ENCODE results near the gene MPO.

The MPO gene

GRCh38 chr17:58308985-58309917 lies 28.5 kb upstream of the MPO start:
- no peaks in the 10 kb centered on the region for H3K9me3 Mint-ChIP-seq
- DNase-seq = no peak
- H3K36me3 Mint-ChIP-seq (ENCODE audit: low read depth) = peaks cover 3% of the 10 kb centered on the region
- no peak overlapping the region for H3K4me3 Mint-ChIP-seq
- H3K4me1 Mint-ChIP-seq = peaks cover 24% of the 10 kb centered on the region
- H3K27me3 Mint-ChIP-seq (ENCODE audit: low read depth, poor library complexity) = peaks cover 11% of the 10 kb centered on the region
- H3K27ac Mint-ChIP-seq = no peak overlapping the region
- TF ChIP-seq CTCF (IDR thresholded peaks at IDR 0.05) = no peak

- DNase-seq = no peak
- no peaks in the 10 kb centered on the region for H3K36me3 Mint-ChIP-seq (ENCODE audit: low read depth)
- peaks cover 19% of the 10 kb centered on the region for H3K4me1 Mint-ChIP-seq
- H3K4me3 Mint-ChIP-seq = no peak overlapping the region
- H3K27me3 Mint-ChIP-seq (ENCODE audit: low read depth, poor library complexity) = peaks cover 8% of the 10 kb centered on the region
- H3K9me3 Mint-ChIP-seq = no peaks in the 10 kb centered on the region
- no peak overlapping the region for H3K27ac Mint-ChIP-seq
- peak; percentile 29 for TF ChIP-seq CTCF (IDR thresholded peaks at IDR 0.05)
Measured at GRCh38 chr17:58308173-58308984, 27.6 kb upstream of the MPO start.

DNA sequence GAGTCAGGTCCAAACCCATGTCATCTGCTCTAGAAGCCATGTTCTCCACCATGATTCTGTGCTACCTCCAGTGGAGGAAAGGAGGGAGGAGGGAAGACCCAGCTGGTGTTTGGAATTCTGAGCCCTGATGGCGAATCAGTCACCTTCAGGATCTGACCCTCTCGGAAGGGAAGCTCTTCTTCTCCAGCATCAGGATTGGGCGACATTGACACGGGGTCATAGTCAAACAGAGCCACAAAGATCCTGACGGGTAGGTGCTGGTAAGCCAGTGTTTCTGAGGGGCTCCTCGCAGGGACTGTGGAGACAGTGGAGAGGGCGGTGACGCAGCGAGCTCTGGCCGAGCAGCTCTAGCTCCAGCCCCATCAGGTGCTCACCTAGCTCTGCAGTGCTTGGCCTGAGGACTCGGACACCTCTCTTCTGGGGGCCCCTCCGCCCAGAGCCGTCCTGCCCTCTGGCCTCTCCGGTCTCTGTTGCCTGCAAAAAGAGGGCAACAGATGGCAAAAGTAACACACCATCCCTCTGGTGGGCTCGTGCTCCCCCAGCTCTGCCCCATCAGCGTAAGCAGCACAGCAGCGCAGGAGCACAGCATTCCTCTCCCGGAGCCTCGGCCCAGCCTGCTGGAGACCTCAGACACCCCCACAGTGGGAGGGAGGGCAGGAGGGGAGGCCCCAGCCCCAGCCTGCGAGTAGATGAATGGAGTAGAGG lies 26.9 kb upstream of the MPO start:
- no peak for DNase-seq
- Mint-ChIP-seq H3K27ac (no peak overlapping the region), H3K36me3 (ENCODE audit: low read depth) (no peaks in the 10 kb centered on the region), H3K9me3 (no peaks in the 10 kb centered on the region), H3K4me1 (peaks cover 21% of the 10 kb centered on the region), H3K4me3 (no peak overlapping the region), H3K27me3 (ENCODE audit: low read depth, poor library complexity) (peaks cover 7% of the 10 kb centered on the region)
- TF ChIP-seq CTCF (IDR thresholded peaks at IDR 0.05) = no peak

GRCh38 chr17:58306131-58306951 lies 25.6 kb upstream of the MPO start:
- Mint-ChIP-seq H3K4me1 (peaks cover 27% of the 10 kb centered on the region), H3K27ac (peak overlapping the region; percentile 74), H3K27me3 (ENCODE audit: low read depth, poor library complexity) (peaks cover 4% of the 10 kb centered on the region), H3K36me3 (ENCODE audit: low read depth) (no peaks in the 10 kb centered on the region), H3K4me3 (no peak overlapping the region), H3K9me3 (no peaks in the 10 kb centered on the region)
- no peak for TF ChIP-seq CTCF (IDR thresholded peaks at IDR 0.05)
- DNase-seq = no peak

- Mint-ChIP-seq H3K9me3 (no peaks in the 10 kb centered on the region), H3K27ac (no peak overlapping the region), H3K27me3 (ENCODE audit: low read depth, poor library complexity) (peaks cover 4% of the 10 kb centered on the region), H3K4me3 (no peak overlapping the region), H3K36me3 (ENCODE audit: low read depth) (no peaks in the 10 kb centered on the region), H3K4me1 (peaks cover 34% of the 10 kb centered on the region)
- no peak for TF ChIP-seq CTCF (IDR thresholded peaks at IDR 0.05)
- DNase-seq = no peak
Measured at GRCh38 chr17:58305626-58306025, 24.9 kb upstream of the MPO start.

Measured in nephron progenitor cell (in vitro differentiated cells).